ENCODE measurements around the gene MRPS18C.
A peak's percentile ranks its signal among the peaks of the same experiment; 100 is the strongest.

Gene MRPS18C

GRCh38 chr4:83455281-83456183 lies at the start of gene MRPS18C, which contains the start of gene HELQ:
MRPS18C (plus strand) TSS chr4:83456058; CDS start chr4:83456078, 20 bp downstream.
HELQ (minus strand) TSS chr4:83455823; CDS start chr4:83455693, 130 bp downstream.
- H3K9me3 ChIP-seq (ENCODE audit: control insufficient read depth, insufficient read depth, low read length), result no peaks in the 10 kb centered on the region
- no peaks in the 10 kb centered on the region for H3K4me1 ChIP-seq (ENCODE audit: insufficient read depth, low read length)
- H3K36me3 ChIP-seq (ENCODE audit: insufficient read depth, low read length), result peaks cover 9% of the 10 kb centered on the region; the same call in 1 of the 2 replicates
- H3K9ac ChIP-seq (ENCODE audit: low read depth, low read length), result peak within 1 kb of the TSS; percentile 86

- Histone ChIP-seq H3K4me1 (ENCODE audit: insufficient read depth, low read length) (no peaks in the 10 kb centered on the region), H3K9me3 (ENCODE audit: control insufficient read depth, insufficient read depth, low read length) (no peaks in the 10 kb centered on the region), H3K9ac (ENCODE audit: low read depth, low read length) (no peak overlapping the region), H3K36me3 (ENCODE audit: insufficient read depth, low read length) (no peaks in the 10 kb centered on the region)
Observed at GRCh38 chr4:83408908-83409307, 47.0 kb upstream of the MRPS18C start.

- H3K36me3 ChIP-seq (ENCODE audit: insufficient read depth, low read length), result no peaks in the 10 kb centered on the region; the same call in 1 of the 2 replicates
- no peaks in the 10 kb centered on the region for H3K4me1 ChIP-seq (ENCODE audit: insufficient read depth, low read length)
- H3K9ac ChIP-seq (ENCODE audit: low read depth, low read length), result no peak overlapping the region
- H3K9me3 ChIP-seq (ENCODE audit: control insufficient read depth, insufficient read depth, low read length), result no peaks in the 10 kb centered on the region
Observed at GRCh38 chr4:83413676-83414075, 42.2 kb upstream of the MRPS18C start.

- H3K9me3 ChIP-seq (ENCODE audit: control insufficient read depth, insufficient read depth, low read length), result no peaks in the 10 kb centered on the region
- H3K4me1 ChIP-seq (ENCODE audit: insufficient read depth, low read length), result no peaks in the 10 kb centered on the region
- H3K9ac ChIP-seq (ENCODE audit: low read depth, low read length), result no peak overlapping the region
- H3K36me3 ChIP-seq (ENCODE audit: insufficient read depth, low read length), result no peaks in the 10 kb centered on the region; the same call in 1 of the 2 replicates
Observed at GRCh38 chr4:83417566-83417965, 38.3 kb upstream of the MRPS18C start.

GRCh38 chr4:83418211-83418610 lies 37.6 kb upstream of the MRPS18C start:
- Histone ChIP-seq H3K4me1 (ENCODE audit: insufficient read depth, low read length) (no peaks in the 10 kb centered on the region), H3K36me3 (ENCODE audit: insufficient read depth, low read length) (no peaks in the 10 kb centered on the region; the same call in 1 of the 2 replicates), H3K9me3 (ENCODE audit: control insufficient read depth, insufficient read depth, low read length) (no peaks in the 10 kb centered on the region), H3K9ac (ENCODE audit: low read depth, low read length) (no peak overlapping the region)

- Histone ChIP-seq H3K36me3 (ENCODE audit: insufficient read depth, low read length) (no peaks in the 10 kb centered on the region), H3K4me1 (ENCODE audit: insufficient read depth, low read length) (no peaks in the 10 kb centered on the region), H3K9ac (ENCODE audit: low read depth, low read length) (no peak overlapping the region), H3K9me3 (ENCODE audit: control insufficient read depth, insufficient read depth, low read length) (no peaks in the 10 kb centered on the region)
Observed at GRCh38 chr4:83431200-83431599, 24.7 kb upstream of the MRPS18C start.

GRCh38 chr4:83436680-83437079 lies 19.2 kb upstream of the MRPS18C start:
- no peaks in the 10 kb centered on the region for H3K4me1 ChIP-seq (ENCODE audit: insufficient read depth, low read length)
- no peak overlapping the region for H3K9ac ChIP-seq (ENCODE audit: low read depth, low read length)
- H3K36me3 ChIP-seq (ENCODE audit: insufficient read depth, low read length), result no peaks in the 10 kb centered on the region; the same call in 1 of the 2 replicates
- no peaks in the 10 kb centered on the region for H3K9me3 ChIP-seq (ENCODE audit: control insufficient read depth, insufficient read depth, low read length)

- Histone ChIP-seq H3K9ac (ENCODE audit: low read depth, low read length) (no peak overlapping the region), H3K4me1 (ENCODE audit: insufficient read depth, low read length) (no peaks in the 10 kb centered on the region), H3K9me3 (ENCODE audit: control insufficient read depth, insufficient read depth, low read length) (no peaks in the 10 kb centered on the region), H3K36me3 (ENCODE audit: insufficient read depth, low read length) (no peaks in the 10 kb centered on the region; the same call in 1 of the 2 replicates)
Observed at GRCh38 chr4:83438719-83439118, 17.1 kb upstream of the MRPS18C start.

GRCh38 chr4:83440148-83440814 lies 15.6 kb upstream of the MRPS18C start:
- no peaks in the 10 kb centered on the region for H3K9me3 ChIP-seq (ENCODE audit: control insufficient read depth, insufficient read depth, low read length)
- H3K4me1 ChIP-seq (ENCODE audit: insufficient read depth, low read length), result no peaks in the 10 kb centered on the region
- no peaks in the 10 kb centered on the region; the same call in 1 of the 2 replicates for H3K36me3 ChIP-seq (ENCODE audit: insufficient read depth, low read length)
- H3K9ac ChIP-seq (ENCODE audit: low read depth, low read length), result no peak overlapping the region

- H3K4me1 ChIP-seq (ENCODE audit: insufficient read depth, low read length), result no peaks in the 10 kb centered on the region
- H3K9me3 ChIP-seq (ENCODE audit: control insufficient read depth, insufficient read depth, low read length), result no peaks in the 10 kb centered on the region
- H3K9ac ChIP-seq (ENCODE audit: low read depth, low read length), result no peak overlapping the region
- H3K36me3 ChIP-seq (ENCODE audit: insufficient read depth, low read length), result no peaks in the 10 kb centered on the region; the same call in 1 of the 2 replicates
Observed at GRCh38 chr4:83440899-83441298, 15.0 kb upstream of the MRPS18C start.

GRCh38 chr4:83449009-83449408 lies 6.8 kb upstream of the MRPS18C start:
- H3K9me3 ChIP-seq (ENCODE audit: control insufficient read depth, insufficient read depth, low read length), result no peaks in the 10 kb centered on the region
- H3K9ac ChIP-seq (ENCODE audit: low read depth, low read length), result no peak overlapping the region
- no peaks in the 10 kb centered on the region for H3K4me1 ChIP-seq (ENCODE audit: insufficient read depth, low read length)
- H3K36me3 ChIP-seq (ENCODE audit: insufficient read depth, low read length), result 0 out of 2 replicates have a peak, but pooled peaks cover 6% of the 10 kb centered on the region

GRCh38 chr4:83454686-83455085 lies 1.2 kb upstream of the MRPS18C start:
- Histone ChIP-seq H3K36me3 (ENCODE audit: insufficient read depth, low read length) (0 out of 2 replicates have a peak, but pooled peaks cover 9% of the 10 kb centered on the region), H3K9ac (ENCODE audit: low read depth, low read length) (peak overlapping the region; percentile 86), H3K4me1 (ENCODE audit: insufficient read depth, low read length) (no peaks in the 10 kb centered on the region), H3K9me3 (ENCODE audit: control insufficient read depth, insufficient read depth, low read length) (no peaks in the 10 kb centered on the region)

- Histone ChIP-seq H3K36me3 (ENCODE audit: insufficient read depth, low read length) (peaks cover 9% of the 10 kb centered on the region; the same call in 1 of the 2 replicates), H3K9ac (ENCODE audit: low read depth, low read length) (peak overlapping the region; percentile 86), H3K9me3 (ENCODE audit: control insufficient read depth, insufficient read depth, low read length) (no peaks in the 10 kb centered on the region), H3K4me1 (ENCODE audit: insufficient read depth, low read length) (no peaks in the 10 kb centered on the region)
Observed at GRCh38 chr4:83456184-83456501, 285 bp downstream of the MRPS18C start.

- no peaks in the 10 kb centered on the region for H3K9me3 ChIP-seq (ENCODE audit: control insufficient read depth, insufficient read depth, low read length)
- no peak overlapping the region for H3K9ac ChIP-seq (ENCODE audit: low read depth, low read length)
- 0 out of 2 replicates have a peak, but pooled peaks cover 10% of the 10 kb centered on the region for H3K36me3 ChIP-seq (ENCODE audit: insufficient read depth, low read length)
- H3K4me1 ChIP-seq (ENCODE audit: insufficient read depth, low read length), result no peaks in the 10 kb centered on the region
Observed at GRCh38 chr4:83473423-83473822, 17.6 kb downstream of the MRPS18C start.
